NCI-H187 (cell line): ENCODE data around the gene CERS6.

Experiments used
- DNase-seq, 2 experiments: peaks; one replicate each; lab custom pipeline; 2025; lab: John Stamatoyannopoulos, UW

The CERS6 gene

DNA sequence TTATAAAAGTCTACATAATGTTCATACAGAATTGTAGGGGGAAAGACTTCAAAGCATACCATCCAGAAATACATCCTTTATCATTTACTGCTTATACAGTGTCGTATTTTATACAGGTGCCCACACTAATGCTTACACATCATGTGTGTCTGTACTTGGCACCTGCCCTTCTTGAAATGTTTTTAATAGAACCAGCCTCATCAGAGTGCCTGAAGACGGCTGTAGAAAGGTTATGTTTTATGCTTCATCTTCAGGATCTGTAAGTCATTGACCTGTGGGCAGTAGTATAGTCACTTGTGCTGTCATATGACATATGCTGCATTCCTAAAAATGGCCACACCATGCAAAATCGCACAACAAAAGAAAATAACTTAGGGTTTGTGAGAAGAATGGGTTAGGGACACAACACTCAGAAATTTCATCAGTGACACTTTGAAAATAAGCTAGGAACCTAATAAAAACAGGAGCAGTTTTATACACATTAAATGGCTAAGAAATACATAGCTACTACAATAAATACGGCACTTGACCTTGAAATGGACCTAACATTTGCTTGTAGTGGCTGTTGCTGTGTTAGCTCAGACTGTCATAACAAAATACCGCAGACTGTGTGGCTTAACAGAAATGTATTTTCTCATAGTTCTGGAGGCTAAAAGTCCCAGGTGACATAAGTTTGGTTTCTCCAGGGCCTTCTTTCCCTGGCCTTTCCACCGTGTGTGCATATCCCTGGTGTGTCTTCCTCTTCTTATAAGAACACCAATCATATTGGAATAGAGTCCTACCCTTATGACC lies 112.6 kb downstream of the CERS6 start:
- no peak for DNase-seq

DNA sequence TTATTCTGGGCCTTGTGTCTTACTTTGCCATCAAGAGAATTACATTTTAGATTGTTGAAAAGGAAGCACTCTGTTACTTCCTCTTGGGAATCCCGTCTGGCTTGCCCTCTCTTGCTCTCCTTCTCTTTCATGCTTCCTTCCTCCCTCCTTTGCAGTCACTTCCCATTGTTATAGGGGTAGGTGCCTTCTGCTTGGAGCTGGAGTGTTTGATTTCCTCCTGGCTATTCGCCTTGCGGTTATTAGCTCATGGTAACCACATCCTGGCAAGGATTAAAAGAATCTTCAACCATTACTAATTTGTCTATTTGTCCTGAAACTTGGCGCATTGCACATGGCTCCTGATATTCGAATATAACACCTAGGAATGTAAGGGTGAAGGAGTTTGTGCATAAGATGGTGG lies 115.0 kb downstream of the CERS6 start:
- no peak for DNase-seq

DNA sequence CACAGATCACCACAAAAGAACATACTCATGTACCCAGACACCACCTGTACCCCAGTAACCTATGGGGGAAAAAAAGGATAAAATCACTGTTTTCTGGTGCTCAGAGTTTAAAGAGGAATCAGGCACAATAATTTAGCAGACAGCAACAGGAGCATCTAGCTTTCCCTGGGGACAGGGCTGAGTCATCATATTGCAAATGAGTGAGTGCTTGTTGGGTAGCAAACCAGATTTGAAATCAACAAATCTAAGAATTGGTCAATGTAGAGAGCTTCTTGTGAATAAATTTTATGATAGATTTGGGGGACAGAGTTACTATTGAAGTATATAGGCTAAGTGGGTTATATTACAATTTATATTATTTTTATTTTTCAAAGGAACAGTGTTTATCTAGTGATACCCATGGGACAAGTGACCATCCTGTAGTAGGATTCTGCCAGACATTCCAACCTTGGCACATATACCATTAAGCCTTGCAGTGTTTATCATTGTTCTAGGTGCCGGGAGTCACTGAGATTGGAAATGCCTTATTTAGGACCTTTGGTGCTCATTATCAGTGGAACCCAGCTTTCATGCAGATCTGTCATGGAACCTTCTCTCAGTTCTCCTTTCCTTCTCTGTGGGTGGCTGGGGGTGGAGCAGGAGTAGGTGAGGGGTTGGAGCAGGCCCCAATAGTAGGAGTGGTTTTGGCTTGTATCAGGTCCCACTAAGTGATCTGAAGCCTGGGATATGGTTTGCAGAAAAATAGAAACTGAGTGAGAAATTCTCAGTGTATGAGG lies 117.2 kb downstream of the CERS6 start:
- DNase-seq: no peak

DNA sequence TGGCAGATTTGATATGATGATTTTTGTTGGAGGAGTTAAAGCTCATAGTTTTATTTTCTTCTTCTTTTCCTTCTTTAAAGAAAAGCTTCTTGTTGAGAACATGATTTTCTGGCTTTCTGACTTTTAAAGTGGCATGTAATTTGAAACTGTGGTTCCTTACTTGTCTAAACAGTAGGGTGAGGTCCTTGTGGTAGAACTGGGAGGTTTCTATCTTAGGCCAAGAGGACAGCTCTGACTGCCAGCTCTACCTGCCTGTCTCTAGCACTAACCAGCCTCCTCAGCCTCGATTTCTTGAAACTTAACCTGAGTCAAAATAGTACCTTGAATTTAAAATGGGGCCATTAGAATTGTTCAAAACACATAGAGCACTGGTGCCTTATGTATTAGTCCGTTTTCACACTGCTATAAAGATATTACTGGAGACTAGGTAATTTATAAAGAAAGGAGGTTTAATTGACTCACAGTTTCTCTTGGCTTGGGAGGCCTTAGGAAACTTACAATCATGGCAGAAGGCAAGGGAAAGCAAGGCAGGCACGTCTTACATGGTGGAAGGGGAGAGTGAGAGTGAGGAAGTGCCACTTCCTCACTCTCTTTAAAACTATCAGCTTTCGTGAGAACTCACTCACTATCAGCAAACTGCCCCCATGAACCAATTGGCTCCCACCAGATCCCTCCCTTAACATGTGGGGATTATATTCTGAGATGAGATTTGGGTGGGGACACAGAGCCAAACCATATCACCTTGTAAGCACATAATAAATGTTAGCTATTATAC lies 119.0 kb downstream of the CERS6 start:
- no peak for DNase-seq

DNA sequence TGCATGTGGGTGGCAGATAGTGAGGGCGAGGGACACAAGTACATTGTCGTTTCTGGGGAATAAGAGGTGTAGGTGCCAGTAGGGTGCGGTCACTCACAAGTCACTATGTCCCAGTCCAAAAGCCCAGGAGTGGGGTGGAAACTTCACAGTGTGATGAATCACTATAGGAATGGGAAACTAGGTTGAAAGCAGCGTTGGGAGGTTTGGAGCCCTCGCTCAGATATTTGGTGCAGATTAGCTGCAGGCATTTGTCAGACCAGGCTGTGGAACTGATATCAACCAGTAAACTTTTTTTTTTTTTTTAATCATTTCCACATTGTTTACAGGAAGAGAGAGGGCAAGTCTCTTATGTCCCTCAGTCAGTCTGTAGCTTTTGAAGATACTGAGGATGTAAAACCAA lies 121.8 kb downstream of the CERS6 start:
- no peak for DNase-seq

DNA sequence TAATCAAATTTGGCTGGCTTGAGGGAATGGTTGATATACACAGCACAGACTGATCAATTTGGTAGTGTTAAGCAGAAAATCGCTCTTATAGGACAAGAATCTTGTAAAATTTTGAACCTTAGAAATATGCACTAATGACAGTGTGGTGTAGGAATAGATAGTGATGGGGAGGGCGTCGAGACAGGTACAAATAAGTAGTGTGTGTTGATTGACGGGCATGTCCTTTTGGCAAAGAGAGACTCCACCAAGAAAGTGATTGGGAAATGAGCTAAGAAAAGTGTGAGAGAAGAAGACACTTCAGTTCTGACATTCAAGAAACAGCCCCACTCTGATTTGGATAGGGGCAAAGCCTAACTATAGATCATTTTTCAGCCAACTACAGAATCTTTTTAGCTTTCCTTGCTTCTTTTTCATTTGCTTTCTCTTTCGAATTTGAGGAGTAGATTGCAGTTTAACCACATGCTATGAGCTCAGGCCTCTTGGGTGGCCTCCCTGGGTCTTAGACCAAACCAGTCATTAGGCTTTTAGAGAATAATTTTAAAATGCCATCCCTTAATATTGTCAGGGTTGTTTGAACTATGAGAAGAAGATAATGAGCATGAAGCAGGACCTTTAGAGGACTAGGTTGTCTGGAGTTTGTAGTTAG lies 127.1 kb downstream of the CERS6 start:
- no peak for DNase-seq

DNA sequence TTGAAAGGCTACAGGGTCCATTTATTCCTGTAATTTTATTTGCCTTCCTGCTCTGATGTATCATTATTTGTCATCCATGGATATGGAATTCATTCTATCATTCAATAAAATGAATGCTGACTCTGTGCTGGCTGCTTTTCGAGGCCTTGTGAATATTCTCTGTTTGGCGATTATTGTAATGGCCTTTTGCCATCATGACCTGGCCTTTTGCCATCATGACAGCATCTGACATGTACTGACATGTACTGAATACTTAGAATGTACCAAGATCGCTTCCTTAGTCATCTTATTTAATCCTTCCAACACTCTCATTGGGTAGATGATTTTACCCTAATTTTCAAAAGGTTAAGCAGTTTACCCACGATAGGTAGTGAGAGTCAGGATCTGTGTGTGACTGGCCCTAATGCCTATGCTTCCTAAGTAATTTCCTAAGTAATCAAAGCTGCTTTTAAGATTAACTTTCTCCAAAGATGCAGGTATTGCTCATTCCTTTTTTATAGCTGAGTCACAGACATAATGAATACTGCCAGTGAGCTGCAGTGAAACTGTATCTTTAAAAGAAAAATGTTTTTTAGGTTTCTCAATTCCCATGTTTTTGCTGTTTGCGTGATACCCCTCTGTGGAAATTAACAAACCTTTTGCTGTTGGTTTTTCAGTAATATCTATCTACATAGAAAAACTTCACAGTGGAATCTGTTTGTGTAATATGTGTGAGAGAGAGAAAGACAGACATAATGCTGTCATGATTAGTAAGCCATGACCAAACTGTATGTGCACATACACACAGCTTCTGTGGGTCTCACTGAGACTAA lies 127.8 kb downstream of the CERS6 start:
- no peak for DNase-seq

DNA sequence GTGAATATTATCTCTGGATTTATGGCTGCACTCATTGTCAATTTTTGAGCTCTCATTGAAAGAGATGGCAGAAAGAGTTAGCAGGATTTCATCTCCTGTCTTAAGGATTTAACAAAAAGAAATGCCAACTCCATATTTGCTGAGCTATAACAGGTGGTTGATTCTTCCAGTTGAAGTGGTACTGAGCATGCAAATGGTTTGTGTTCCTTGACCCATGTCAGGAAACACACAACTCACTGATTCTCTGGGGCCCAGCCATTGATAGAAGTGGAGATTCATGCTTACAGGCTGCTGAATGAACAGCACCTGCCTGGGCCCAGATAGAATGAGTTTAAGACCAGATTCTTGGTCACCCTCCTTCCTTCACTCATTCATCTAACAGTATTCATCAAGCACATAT lies 128.8 kb downstream of the CERS6 start:
- DNase-seq: peak in 1 of 2 experiments; percentile 28

DNA sequence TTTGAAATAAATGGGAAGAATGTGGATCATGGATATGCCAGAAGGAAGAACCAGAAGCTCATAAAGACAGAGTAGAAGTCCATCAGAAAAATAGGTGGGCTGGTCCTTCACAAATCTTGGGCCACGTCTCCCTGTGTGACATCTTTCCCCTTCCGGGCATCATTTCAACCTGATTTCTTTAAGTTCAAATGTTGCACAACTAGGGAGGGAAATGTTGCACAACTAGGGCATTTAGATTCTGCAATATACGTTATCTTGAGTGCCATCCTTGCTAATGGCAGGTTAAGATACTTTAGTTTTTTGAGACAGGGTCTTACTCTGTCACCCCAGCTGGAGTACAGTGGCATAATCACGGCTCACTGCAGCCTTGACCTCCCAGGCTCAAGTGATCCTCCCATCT lies 129.6 kb downstream of the CERS6 start:
- DNase-seq: no peak

DNA sequence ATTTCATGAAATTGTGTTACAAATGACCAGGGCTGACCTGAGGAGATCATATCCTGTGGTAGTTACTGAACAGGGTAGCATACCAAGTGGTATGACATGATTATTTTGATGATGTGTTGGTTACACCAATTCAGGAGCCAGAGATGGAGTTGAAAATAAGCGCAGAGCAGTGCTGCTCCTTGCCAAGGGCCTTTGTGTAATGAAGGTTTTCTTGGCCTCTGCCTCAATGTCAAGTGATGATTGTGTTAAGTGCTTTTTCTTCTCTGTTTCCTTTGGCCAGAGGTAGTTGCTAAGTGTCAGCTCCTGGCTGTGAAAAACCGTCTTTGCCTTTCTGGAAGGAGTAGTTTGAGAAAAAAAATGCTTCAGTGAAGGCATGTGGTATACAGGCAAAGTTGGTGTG lies 131.2 kb downstream of the CERS6 start:
- no peak for DNase-seq

DNA sequence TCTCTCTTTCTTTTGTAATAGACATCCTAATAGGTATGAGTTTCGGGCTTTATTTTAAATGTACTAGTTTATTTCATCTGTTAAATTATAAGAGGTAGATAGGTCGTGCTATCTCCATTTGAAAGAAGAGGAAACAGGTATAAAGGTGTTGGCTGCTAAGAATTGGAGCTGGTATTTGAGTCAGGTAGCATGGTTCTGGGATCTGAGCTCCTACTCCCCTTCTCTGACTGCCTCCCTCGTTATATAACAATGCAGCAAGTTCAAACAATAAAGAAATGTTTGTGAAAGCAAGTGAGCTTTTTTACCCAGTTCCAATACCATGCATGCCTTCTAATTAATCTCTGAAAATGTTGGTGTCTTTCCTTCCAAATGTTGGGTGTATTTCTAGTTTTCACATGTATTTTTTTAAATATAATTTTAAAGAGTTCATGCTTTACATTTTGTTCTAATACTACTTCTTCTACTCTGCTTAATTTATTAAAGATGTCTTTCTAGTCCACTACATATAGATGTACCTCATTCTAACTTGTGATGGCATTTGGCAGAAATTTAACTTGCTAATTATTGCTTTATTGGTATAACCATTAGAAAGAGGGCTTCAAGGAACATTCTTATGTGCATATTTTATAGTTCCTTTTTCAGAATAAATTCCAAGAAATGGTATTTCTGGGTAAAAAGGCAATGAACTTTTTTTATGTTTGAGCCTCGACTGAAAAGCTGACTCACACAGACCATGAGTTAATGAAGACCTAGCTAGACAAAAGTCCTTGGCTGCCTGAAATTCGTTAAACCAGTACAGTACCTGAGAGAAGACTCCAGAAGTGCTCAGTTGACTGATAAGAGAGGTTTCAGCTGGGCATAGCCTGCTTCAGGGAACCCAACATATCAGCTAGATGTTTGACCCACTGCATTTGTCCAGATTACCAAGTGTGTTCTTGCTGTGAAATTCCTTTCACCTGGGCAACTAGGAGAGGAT lies 133.5 kb downstream of the CERS6 start:
- DNase-seq: no peak

DNA sequence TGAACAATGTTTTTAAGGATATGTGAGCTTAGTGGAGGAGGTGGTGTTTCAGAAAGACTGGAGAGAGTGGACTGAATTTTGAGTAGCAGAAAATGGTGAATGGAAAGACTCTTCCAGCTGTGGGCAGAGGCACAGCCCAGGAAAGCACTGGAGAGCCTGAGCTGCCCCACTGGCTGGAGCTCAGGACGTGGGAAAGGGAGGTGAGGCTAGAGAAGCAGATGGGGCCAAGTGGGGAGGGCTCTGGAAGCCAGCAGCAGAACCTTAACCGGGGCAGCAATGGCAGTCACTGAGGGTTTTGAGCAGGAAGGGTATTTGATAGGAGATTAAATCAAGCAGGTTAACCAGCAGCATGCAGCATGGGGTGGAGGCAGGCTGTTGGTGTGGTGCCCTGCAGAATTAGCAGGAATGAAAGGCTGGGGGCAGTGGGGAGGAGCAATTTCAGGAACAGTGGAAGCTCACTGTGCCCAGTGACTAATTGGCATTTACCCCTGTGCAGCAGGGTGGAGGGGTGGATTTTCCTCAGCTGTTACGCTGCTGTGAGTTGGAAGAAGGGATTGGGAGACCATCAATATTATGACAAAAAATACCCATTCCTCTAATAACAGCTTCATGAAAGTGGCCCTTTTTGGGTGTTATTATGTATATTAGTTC lies 136.2 kb downstream of the CERS6 start:
- DNase-seq: no peak

DNA sequence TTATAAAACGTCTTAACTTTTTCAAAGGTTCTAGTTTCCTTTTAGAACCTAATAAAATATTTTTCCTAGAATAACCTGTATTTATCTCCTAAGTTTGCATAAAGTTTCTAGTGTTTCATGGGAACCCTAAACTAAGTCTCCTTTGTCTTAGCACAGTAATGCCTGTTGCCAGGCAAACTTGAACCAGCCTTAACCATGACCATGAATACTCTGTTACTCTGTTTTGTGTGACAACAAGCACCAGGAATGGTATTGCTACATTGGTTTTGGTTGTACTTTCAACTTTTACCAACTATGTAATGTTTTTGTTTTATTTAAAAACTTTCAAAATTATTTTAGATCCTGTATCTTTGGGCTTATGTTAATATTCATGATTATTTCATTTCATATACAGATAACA lies 137.6 kb downstream of the CERS6 start:
- DNase-seq: no peak

DNA sequence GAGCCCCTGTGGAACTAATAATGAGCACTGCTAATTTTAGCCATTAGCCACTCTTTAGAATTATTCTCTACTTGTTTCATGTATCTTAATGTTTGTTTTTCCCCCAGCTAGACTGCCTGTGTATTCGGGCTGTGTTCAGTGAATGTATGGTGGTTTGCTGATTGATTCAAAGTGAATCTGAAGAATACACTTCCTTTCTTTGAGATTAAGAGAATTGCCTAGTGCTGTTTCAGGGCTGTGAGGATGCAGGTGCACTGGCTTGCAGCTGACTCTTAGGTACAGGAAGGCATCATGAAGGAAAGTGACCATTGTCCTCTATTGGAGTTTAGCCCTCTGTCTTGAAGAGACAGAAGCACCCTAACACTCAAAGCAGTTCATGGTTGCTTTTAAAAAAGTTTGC lies 138.7 kb downstream of the CERS6 start:
- no peak for DNase-seq

DNA sequence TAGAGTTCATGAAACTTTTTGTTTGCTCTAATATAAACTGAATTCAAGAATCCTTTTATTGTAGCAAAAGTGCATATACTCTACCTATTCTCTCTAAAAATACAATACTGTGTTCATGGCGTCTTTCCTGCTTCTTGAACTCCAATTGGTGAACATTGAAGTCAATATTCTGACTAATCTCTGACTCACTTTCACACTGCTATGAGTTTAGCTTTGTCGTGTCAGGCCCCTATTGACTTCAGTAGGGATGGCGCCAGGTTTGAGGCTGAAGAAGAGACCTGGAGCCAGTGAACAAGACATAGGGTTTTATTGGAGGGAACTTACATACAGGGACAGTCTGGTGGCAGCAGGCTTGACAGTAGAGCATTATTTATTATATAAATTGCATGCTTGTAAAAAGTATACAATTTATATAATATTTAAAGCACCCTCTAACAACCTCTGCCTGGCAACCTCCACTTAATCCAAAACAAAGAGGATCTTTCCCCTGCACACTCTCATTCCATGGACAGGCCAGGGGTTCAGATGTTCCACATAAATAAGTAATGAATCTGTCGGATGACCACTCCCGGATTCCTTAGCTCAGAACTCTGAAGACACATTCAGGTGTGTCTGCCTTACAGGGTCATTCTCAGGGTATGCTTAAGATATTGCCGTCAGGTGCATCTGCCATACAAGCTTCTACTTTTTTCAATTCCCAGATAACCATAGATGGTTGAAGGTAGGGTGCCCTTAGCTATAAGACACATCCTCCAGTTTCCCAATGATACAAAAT lies 141.0 kb downstream of the CERS6 start:
- no peak for DNase-seq

DNA sequence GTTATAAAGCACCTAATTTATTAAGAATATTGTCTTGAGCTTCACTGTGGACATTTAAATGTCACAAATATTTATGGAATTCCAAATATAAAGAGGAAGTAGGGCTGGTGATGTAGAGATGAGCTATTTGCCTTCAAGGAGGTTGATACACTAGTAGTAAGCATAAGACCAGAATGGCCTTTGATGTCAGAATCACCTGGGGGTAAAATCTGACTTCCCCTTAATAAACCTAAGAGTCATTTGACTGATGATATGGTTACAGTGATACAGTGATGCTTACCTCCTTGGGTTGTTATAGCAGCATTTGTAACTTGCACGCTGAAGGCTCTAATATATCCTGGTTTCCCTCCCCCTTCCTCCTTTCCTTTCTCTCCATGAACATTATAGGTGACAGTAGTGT lies 143.7 kb downstream of the CERS6 start:
- DNase-seq: no peak

DNA sequence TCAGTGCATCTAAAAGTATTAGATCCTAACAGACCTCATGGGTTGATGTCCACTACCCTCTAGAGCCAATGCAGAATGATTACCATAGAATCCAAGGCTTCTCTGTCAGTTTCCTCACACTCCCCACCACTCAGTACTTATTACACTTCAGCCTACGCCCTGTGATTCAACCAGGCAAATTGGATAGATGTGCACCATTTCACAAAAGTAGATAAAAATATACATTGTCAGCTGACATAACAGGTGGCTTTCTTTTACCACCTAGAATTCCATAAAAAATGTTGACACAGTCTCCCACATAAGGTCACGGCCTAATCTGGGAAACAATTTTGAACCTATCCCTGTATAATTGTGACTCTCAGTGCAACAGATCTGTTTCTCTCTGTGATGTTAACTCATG lies 144.9 kb downstream of the CERS6 start:
- DNase-seq: no peak

DNA sequence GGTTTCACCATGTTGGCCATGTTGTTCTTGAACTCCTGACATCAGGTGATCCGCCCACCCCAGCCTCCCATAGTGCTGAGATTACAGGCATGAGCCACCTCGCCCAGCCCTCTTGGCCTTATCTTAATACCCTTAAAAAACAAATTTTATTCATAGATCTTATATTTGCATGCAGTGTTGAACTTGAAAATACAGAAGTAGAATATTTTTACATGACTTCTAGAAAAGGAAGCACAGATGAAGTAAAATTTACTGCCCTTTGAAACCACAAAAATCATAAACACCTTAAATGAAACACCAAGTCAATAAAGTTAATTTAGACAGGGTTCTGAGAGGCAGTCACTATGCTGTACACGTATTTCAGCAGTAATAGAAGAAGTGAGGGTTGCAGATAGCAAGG lies 145.7 kb downstream of the CERS6 start:
- no peak for DNase-seq

DNA sequence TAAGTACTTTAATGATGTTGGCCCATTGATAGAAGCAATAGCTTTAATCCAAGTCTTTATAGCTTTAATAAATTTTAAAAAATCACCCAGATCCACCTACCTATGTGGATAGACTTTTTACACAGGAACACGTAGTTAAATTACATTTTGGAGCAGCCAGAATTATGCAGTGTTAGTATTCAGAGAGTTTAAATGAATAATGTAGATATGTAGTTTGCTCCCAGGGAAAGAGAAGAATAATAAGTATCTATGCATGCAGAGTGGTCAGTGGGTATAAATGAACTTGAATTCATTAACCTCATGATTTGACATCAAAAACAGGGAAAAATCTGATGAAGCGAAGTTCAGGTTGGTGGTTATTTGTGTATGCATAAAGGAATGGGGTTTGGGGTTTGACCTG lies 146.3 kb downstream of the CERS6 start:
- DNase-seq: no peak
